ENCODE data around the gene TPPP2. TPM values are rescaled to one million over a fixed set of nuclear protein-coding genes. Genes with fewer than 3 reads are reported as not detected.
"Not testable (repeated sequence)": the region's sequence is repeated elsewhere in the genome, so short reads cannot be mapped to it uniquely, and the experiment has no call there.

The TPPP2 gene
- not detected for total RNA-seq

DNA sequence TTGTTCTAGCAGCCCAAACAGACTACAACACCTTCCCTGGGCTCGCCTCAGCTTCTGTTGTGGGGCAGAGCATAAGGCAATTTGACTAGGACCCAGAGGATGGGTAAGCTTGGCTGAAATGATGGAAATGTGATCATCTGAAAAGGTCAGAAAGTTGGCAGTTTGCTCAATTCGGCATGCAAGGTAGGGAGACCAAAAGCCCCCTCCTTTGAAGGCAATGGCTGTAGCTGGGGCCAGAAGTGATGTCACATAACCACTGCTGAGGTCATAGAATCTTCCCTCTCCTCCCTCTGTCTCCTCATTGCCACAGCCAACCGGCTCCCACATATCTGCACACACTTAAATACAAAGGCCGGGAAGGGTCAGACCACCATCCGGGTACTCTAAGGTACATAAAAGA is at the start of gene TPPP2:
Gene TPPP2, plus strand, starts transcription at position 301 of the 400 bp plus-strand sequence. CDS start 365 bp downstream, outside the sequence.
- no peak for DNase-seq (ENCODE audit: low spot score)
- no peak for ATAC-seq (ENCODE audit: low FRiP score)
- TF ChIP-seq, protein P1, sequence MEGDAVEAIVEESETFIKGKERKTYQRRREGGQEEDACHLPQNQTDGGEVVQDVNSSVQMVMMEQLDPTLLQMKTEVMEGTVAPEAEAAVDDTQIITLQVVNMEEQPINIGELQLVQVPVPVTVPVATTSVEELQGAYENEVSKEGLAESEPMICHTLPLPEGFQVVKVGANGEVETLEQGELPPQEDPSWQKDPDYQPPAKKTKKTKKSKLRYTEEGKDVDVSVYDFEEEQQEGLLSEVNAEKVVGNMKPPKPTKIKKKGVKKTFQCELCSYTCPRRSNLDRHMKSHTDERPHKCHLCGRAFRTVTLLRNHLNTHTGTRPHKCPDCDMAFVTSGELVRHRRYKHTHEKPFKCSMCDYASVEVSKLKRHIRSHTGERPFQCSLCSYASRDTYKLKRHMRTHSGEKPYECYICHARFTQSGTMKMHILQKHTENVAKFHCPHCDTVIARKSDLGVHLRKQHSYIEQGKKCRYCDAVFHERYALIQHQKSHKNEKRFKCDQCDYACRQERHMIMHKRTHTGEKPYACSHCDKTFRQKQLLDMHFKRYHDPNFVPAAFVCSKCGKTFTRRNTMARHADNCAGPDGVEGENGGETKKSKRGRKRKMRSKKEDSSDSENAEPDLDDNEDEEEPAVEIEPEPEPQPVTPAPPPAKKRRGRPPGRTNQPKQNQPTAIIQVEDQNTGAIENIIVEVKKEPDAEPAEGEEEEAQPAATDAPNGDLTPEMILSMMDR (IDR thresholded peaks at IDR 0.05): no peak

DNA sequence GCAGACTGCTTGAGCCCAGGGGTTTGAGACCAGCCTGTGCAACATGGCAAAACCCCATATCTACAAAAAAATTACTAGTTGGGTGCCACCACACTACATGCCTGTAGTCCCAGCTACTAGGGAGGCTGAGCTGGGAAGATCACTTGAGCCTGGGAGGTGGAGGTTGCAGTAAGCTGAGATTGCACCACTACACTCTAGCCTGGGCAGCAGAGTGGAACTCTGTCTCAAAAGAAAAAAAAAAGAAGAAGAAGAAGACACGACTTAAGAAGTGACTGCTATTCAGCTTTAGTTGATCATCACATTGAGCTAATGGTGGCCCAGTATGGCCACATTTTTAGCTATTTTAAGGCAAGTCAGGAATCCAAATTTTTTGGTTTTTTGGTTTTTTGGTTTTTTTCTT is 49.1 kb upstream of the TPPP2 start:
- ATAC-seq (ENCODE audit: low FRiP score) (no peak), DNase-seq (ENCODE audit: low spot score) (no peak)
- TF ChIP-seq, protein P1 (IDR thresholded peaks at IDR 0.05): no peak

DNA sequence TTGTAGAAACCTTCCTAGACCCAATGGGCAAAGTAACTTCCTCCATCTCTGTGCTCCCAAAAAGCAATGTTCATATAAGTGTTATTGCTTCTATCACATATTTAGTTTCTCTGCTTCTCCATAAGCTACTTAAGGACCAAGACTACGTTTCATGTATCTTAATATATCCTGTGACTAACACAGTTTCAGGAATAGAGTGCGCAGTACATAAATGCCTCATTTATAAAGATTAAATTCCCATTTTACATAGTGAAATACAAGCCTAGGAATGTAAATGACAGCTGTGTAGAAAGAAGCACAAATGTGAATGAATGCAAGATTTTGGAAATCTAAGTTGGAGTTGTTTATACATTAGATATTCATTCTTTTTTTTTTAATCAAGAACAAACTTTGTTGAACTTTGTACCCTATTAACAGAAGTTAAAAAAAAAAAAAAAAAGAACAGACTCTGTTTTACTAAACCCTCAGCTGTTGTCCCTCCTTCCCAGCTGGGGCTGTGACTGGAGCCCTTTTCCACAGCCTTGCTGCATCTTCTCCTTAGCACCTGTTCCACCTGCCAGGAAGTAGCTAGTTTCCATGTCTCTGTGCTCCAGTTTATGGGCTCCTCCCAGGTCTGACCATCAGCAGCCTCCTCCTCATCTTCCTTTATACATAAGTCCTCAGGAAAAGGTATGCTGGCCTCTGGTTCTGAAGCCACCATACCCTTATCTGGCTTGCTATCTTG is 47.2 kb upstream of the TPPP2 start:
- TF ChIP-seq, protein P1 (IDR thresholded peaks at IDR 0.05): no peak
- DNase-seq (ENCODE audit: low spot score) (no peak), ATAC-seq (ENCODE audit: low FRiP score) (no peak)

DNA sequence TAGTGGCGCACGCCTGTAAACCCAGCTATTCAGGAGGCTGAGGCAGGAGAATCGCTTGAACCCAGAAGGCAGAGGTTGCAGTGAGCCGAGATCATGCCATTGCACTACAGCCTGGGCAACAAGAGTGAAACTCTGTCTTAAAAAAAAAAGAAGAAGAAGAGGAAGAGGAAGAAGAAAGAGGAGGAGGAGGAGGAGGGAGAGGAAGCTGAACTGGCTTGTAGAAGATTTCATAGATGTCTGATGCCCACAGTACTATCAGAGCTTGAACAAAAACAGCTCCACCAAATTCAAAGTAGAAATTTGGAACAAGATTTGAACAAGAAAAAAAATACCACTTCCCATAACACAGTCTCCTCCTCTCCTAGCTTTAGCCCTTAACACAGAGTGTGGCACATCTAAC is 44.4 kb upstream of the TPPP2 start:
- DNase-seq (ENCODE audit: low spot score): not testable (repeated sequence)

DNA sequence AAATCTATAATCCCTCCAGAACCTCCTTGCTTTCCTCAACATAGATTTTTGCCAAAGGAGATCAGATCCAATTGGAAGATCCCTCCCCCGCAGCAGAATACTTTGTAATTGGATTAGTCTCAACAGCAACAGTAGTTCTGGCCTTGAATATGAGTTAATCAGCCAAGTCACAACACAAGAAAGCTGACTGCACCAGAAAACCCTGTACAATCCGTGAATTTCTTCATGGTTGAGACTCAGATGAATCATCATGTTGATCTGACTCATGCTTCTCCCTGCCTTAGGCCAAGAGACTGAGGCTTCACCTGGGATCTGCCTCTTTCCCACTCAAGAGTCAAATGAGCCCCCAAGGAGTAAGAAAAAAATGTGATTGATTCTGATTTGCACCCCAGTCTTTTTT is 43.2 kb upstream of the TPPP2 start:
- TF ChIP-seq, protein P1 (IDR thresholded peaks at IDR 0.05): no peak
- DNase-seq (ENCODE audit: low spot score): no peak
- peak; percentile 82 for ATAC-seq (ENCODE audit: low FRiP score)

More for the DNA sequence above, 44.4 kb upstream of the TPPP2 start:
- not testable (repeated sequence) for ATAC-seq (ENCODE audit: low FRiP score)

DNA sequence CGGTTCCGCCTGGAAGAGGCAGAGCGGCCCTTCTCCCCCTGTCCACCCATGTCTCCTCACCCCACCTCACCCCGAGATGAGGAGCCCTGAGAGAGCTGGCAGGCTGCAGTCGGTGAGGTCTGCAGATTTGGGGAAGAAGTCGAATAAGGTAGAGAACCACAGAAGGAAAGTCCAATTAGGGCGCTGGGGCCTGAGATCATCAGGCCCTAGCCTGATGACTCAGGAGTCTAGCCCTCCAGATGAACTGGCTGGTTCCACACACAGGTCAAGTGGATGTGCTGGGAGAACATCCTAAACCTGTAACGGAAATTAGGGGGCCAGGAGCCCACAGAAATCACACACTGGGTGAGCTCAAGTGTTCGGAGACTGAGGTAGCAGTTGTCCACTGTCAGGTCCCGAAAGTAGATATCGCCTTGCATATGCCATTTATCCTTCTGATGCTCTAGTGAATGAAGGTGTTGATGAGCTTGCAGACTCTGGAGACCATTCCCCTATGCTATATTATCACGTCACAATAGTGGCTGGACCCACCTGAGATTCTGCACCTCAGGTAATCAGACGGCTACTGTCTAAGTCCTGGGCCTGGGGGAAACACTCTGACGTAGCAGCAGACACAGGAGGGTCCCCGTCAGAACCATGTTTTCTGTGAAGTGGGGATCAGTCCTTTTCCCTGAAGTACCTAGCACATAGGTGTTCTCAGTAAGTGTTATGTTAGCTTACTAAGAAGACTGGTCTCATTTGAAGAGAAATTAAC is 41.1 kb upstream of the TPPP2 start:
- TF ChIP-seq, protein P1 (IDR thresholded peaks at IDR 0.05): no peak
- ATAC-seq (ENCODE audit: low FRiP score): no peak
- no peak for DNase-seq (ENCODE audit: low spot score)

DNA sequence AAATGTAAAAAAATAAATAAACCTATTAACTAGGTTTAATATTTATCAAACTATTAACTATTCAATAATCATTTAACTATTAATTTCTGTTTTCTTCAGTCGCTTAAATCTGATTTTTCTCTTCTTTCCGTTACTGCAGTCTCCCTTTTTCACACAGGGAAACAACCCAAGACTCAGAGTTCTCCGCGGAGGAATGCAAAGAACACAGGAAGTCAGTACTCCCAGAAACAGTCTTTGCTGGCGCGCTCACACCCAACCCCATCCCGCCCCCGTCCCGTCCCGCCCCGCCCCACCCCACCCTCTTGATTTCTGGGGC is 40.6 kb upstream of the TPPP2 start:
- TF ChIP-seq, protein P1 (IDR thresholded peaks at IDR 0.05): no peak
- ATAC-seq (ENCODE audit: low FRiP score): no peak
- no peak for DNase-seq (ENCODE audit: low spot score)

Measured in omental fat pad (tissue), 4 donors.